H1 (cell line): ENCODE results near the gene CORO1C. TPM values are rescaled to one million over a fixed set of nuclear protein-coding genes. Genes with fewer than 3 reads are reported as not detected.

Experiments used
- CTCF ChIA-PET: fragments of 300-600 bp; sonication (Branson Sonifier 250); formaldehyde crosslinking; loops from one replicate; lab custom pipeline; 2021; ENCODE audit not compliant: partially characterized antibody; lab: Charles Lee
- POLR2A ChIA-PET: fragments of 300-600 bp; sonication (Branson Sonifier 250); formaldehyde crosslinking; loops from one replicate; lab custom pipeline; 2021; ENCODE audit warnings: inconsistent platforms; ENCODE audit not compliant: partially characterized antibody; lab: Charles Lee
- DNase-seq, 2 experiments: peaks; one replicate each; pipeline versions ENCODE4 v3.0.0 to v3.0.0-alpha.2; 2010 to 2022; ENCODE audit warnings: low spot score in 2 of 2, low read depth in 1 of 2, mixed read lengths in 1 of 2
- FAIRE-seq: peaks from 2 replicates; lab custom pipeline; 2011; peaks lifted over from hg19 to GRCh38; lab: Jason Lieb, UNC
- H2AFZ ChIP-seq: 2 replicates; pipeline ENCODE4 v1.8.1; 2012; ENCODE audit warnings: low read length, inconsistent platforms
- H2AK5ac ChIP-seq: 2 replicates; pipeline ENCODE4 v1.6.1; 2013; ENCODE audit warnings: low read depth, low read length
- H2BK120ac ChIP-seq: replicated peaks from 2 replicates; pipeline ENCODE3; 2013; ENCODE audit warnings: low read depth, low read length, inconsistent platforms
- H2BK12ac ChIP-seq: 2 replicates; pipeline ENCODE4 v1.6.1; 2013; ENCODE audit warnings: low read depth, low read length
- H2BK15ac ChIP-seq: 2 replicates; pipeline ENCODE4 v1.6.1; 2013; ENCODE audit warnings: low read length
- H2BK20ac ChIP-seq: 2 replicates; pipeline ENCODE4 v1.6.1; 2013; ENCODE audit warnings: low read length
- H2BK5ac ChIP-seq: 2 replicates; pipeline ENCODE4 v1.6.1; 2013; ENCODE audit warnings: low read depth, low read length
- H3K14ac ChIP-seq: 2 replicates; pipeline ENCODE4 v1.6.1; 2013; ENCODE audit warnings: inconsistent platforms; ENCODE audit not compliant: insufficient read length
- H3K18ac ChIP-seq: 2 replicates; pipeline ENCODE4 v1.6.1; 2013; ENCODE audit warnings: low read length; ENCODE audit errors: extremely low read depth
- H3K23ac ChIP-seq: 2 replicates; pipeline ENCODE4 v1.6.1; 2013; ENCODE audit warnings: inconsistent platforms; ENCODE audit not compliant: insufficient read length
- H3K23me2 ChIP-seq: 2 replicates; pipeline ENCODE4 v1.6.1; 2013; ENCODE audit warnings: low read depth, low read length
- H3K27ac ChIP-seq: 2 replicates; pipeline ENCODE4 v1.6.1; 2011; ENCODE audit warnings: low read depth, low read length, inconsistent platforms
- H3K27me3 ChIP-seq, 4 experiments: replicated peaks in 1 of 4; 1 replicate in 1 of 4; 2 replicates in 3 of 4; pipeline versions ENCODE4 v1.6.1 to v1.8.1; 2011 to 2013; ENCODE audit warnings: low read length in 3 of 4, mild to moderate bottlenecking in 3 of 4, inconsistent platforms in 2 of 4, mixed read lengths in 2 of 4, moderate library complexity in 1 of 4; ENCODE audit not compliant: control insufficient read depth in 3 of 4, insufficient read depth in 3 of 4; ENCODE audit errors: extremely low read depth in 1 of 4
- H3K36me3 ChIP-seq, 4 experiments: 2 replicates each; pipeline versions ENCODE4 v1.6.1 to v1.8.1; 2011 to 2013; ENCODE audit warnings: mild to moderate bottlenecking in 4 of 4, low read length in 3 of 4, moderate library complexity in 2 of 4, control low read depth in 1 of 4, inconsistent platforms in 1 of 4; ENCODE audit not compliant: insufficient read depth in 4 of 4, control insufficient read depth in 2 of 4
- H3K4ac ChIP-seq: replicated peaks from 2 replicates; pipeline ENCODE3; 2013; ENCODE audit warnings: low read length, low read depth, mixed read lengths, inconsistent platforms; ENCODE audit not compliant: insufficient read length
- H3K4me1 ChIP-seq, 4 experiments: replicated peaks in 1 of 4; 1 replicate in 1 of 4; 2 replicates in 3 of 4; pipeline versions ENCODE4 v1.6.1 to v1.8.1; 2011 to 2013; ENCODE audit warnings: low read length in 3 of 4, inconsistent platforms in 2 of 4, mixed read lengths in 1 of 4; ENCODE audit not compliant: insufficient read depth in 4 of 4, control insufficient read depth in 3 of 4
- H3K4me2 ChIP-seq, 2 experiments: 2 replicates each; pipeline versions ENCODE4 v1.6.1 to v1.8.1; 2011 to 2013; ENCODE audit warnings: low read depth in 2 of 2, low read length in 2 of 2, control low read depth in 1 of 2, inconsistent platforms in 1 of 2, mild to moderate bottlenecking in 1 of 2; ENCODE audit not compliant: insufficient read depth in 1 of 2
- H3K4me3 ChIP-seq, 4 experiments: fragments of 200-600, 300-600 bp in 1 of 4; sonication (generic), shearing (Covaris generic), sonication (Bioruptor Twin) in 1 of 4; 2 replicates each; pipeline versions ENCODE4 v1.5.1 to v1.8.1; 2011 to 2016; ENCODE audit warnings: low read length in 4 of 4, low read depth in 3 of 4, control low read depth in 2 of 4, inconsistent platforms in 2 of 4, mild to moderate bottlenecking in 2 of 4, mixed read lengths in 1 of 4, moderate library complexity in 1 of 4; ENCODE audit not compliant: insufficient read depth in 2 of 4; ENCODE audit errors: extremely low read depth in 1 of 4
- H3K56ac ChIP-seq: replicated peaks from 2 replicates; pipeline ENCODE3; 2013; ENCODE audit warnings: low read depth, mild to moderate bottlenecking, mixed read lengths, low read length, inconsistent platforms; ENCODE audit not compliant: insufficient read length
- H3K79me1 ChIP-seq: 2 replicates; pipeline ENCODE4 v1.6.1; 2013; ENCODE audit warnings: low read depth, low read length, control low read depth
- H3K79me2 ChIP-seq, 2 experiments: 2 replicates each; pipeline versions ENCODE4 v1.6.1 to v1.8.1; 2012 to 2013; ENCODE audit warnings: low read length in 2 of 2, mild to moderate bottlenecking in 2 of 2, inconsistent platforms in 1 of 2; ENCODE audit not compliant: insufficient read depth in 2 of 2, control insufficient read depth in 1 of 2
- H3K9ac ChIP-seq, 4 experiments: replicated peaks in 1 of 4; 1 replicate in 1 of 4; 2 replicates in 3 of 4; pipeline versions ENCODE4 v1.6.1 to v1.8.1; 2011 to 2013; ENCODE audit warnings: low read depth in 3 of 4, low read length in 3 of 4, control low read depth in 2 of 4, mild to moderate bottlenecking in 2 of 4, moderate library complexity in 2 of 4, inconsistent platforms in 1 of 4; ENCODE audit errors: extremely low read depth in 1 of 4
- H3K9me3 ChIP-seq, 2 experiments: 2 replicates each; pipeline versions ENCODE4 v1.6.1 to v1.8.1; 2012 to 2013; ENCODE audit warnings: mild to moderate bottlenecking in 2 of 2, moderate library complexity in 2 of 2, control low read depth in 1 of 2, inconsistent platforms in 1 of 2, low read depth in 1 of 2, low read length in 1 of 2, mixed read lengths in 1 of 2; ENCODE audit not compliant: insufficient read depth in 2 of 2
- H4K20me1 ChIP-seq, 2 experiments: replicated peaks in 1 of 2; 2 replicates each; pipeline versions ENCODE3 to v1.8.1; 2011 to 2013; ENCODE audit warnings: inconsistent platforms in 2 of 2, low read length in 2 of 2, mild to moderate bottlenecking in 1 of 2; ENCODE audit not compliant: insufficient read depth in 2 of 2, control insufficient read depth in 1 of 2
- H4K5ac ChIP-seq: 2 replicates; pipeline ENCODE4 v1.6.1; 2013; ENCODE audit warnings: low read length, low read depth, mixed read lengths, inconsistent platforms; ENCODE audit not compliant: insufficient read length
- H4K8ac ChIP-seq: 2 replicates; pipeline ENCODE4 v1.8.0; 2013; ENCODE audit warnings: mild to moderate bottlenecking, moderate library complexity, low read length, inconsistent platforms; ENCODE audit not compliant: insufficient read depth; ENCODE audit errors: extremely low read depth
- H4K91ac ChIP-seq: replicated peaks from 2 replicates; pipeline ENCODE3; 2013; ENCODE audit warnings: low read length, mixed read lengths, inconsistent platforms; ENCODE audit not compliant: insufficient read length
- CHD2 ChIP-seq: IDR thresholded peaks from 2 replicates; pipeline ENCODE4 v1.6.1; 2012; ENCODE audit warnings: low read length, improper control_type of control experiment
- KDM1A ChIP-seq: fragments of 200-600, 300-600 bp; sonication (generic); IDR thresholded peaks from 2 replicates; pipeline ENCODE4 v1.7.1; 2016; ENCODE audit warnings: mild to moderate bottlenecking, low read length, borderline replicate concordance
- KDM4A ChIP-seq: IDR thresholded peaks from one replicate; pipeline ENCODE4 v1.7.1; 2012; ENCODE audit warnings: low read depth, mild to moderate bottlenecking, moderate library complexity, low read length, inconsistent platforms; ENCODE audit not compliant: severe bottlenecking
- WGBS, 2 experiments: shearing (Covaris generic) in 1 of 2; methylation state at CpG; one replicate each; pipeline versions ENCODE4 v1.1.6 to v1.1.7; 2013 to 2015; ENCODE audit warnings: low lambda C conversion rate in 2 of 2, mixed read lengths in 2 of 2, inconsistent platforms in 1 of 2, low coverage in 1 of 2, missing lambda C conversion rate in 1 of 2; ENCODE audit not compliant: insufficient replicate concordance in 2 of 2, insufficient coverage in 1 of 2, insufficient read length in 1 of 2; ENCODE audit errors: extremely low coverage in 1 of 2, missing lambda C conversion rate in 1 of 2; 5-methylcytosine and 5-hydroxymethylcytosine counted together
- polyA plus RNA-seq, 7 experiments: library from polyadenylated mRNA; depleted of rRNA in 3 of 7; stranded (reverse) in 5 of 7; unstranded in 2 of 7; fragments of >200 nt in 5 of 7; fragments of 200-250 nt in 2 of 7; gene quantifications; 1 replicate in 5 of 7; 2 replicates in 1 of 7; 4 replicates in 1 of 7; pipeline versions ENCODE4 v1.2.1 to v1.2.3, GENCODE V29; 2011 to 2013; ENCODE audit warnings: missing spikeins in 2 of 7, mixed read lengths in 2 of 7
- total RNA-seq: library from RNA; stranded (reverse); fragmentation: NEBNext Ultra II Directional; extraction: Animal tissue kit (Norgen Biotek cat#: 25700); gene quantifications from 2 replicates; pipeline ENCODE4 v1.2.1, GENCODE V29; 2021
- TF ChIP-seq, protein P1 (sequence below): IDR thresholded peaks from 2 replicates; pipeline ENCODE4 v1.6.1; 2012; ENCODE audit warnings: low read length, inconsistent platforms

CORO1C gene
- total and polyA plus RNA-seq, 2 of the 8 experiments (the other 6 are each of a cell fraction or from before 2014, with no cell fraction given), result 72.7 to 120 TPM

DNA sequence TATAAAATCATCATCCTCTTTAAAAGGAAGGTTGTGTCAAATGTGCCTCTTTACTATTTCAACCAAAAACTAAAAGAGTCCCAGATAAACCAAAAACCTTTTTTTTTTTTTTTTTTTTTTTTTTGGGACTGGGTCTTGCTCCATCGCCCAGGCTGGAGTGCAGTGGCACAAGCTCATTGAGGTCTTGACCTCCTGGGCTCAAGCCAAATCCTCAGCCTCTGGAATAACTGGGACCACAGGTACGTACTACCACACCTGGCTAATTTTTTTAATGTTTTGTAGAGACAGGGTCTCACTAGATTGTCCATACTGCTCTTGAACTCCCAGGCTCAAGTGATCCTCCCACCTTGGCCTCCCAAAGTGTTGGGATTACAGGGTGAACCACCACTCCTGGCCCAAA lies 81.2 kb downstream of the CORO1C start:
- TF ChIP-seq, protein P1, sequence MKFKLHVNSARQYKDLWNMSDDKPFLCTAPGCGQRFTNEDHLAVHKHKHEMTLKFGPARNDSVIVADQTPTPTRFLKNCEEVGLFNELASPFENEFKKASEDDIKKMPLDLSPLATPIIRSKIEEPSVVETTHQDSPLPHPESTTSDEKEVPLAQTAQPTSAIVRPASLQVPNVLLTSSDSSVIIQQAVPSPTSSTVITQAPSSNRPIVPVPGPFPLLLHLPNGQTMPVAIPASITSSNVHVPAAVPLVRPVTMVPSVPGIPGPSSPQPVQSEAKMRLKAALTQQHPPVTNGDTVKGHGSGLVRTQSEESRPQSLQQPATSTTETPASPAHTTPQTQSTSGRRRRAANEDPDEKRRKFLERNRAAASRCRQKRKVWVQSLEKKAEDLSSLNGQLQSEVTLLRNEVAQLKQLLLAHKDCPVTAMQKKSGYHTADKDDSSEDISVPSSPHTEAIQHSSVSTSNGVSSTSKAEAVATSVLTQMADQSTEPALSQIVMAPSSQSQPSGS, result no peak
- no peak for TF ChIP-seq KDM1A
- no peak for TF ChIP-seq CHD2
- no peak for TF ChIP-seq KDM4A
- CTCF ChIA-PET, result interaction anchor here (0.7 to 3.2 kb wide), 6 partner anchors 15 to 153 kb away, joined by 3 to 11 read pairs (median 4); no protein-coding TSS in a partner anchor

More for the DNA sequence above, 81.2 kb downstream of the CORO1C start:
- Histone ChIP-seq H3K56ac (no peak overlapping the region), H4K91ac (no peak overlapping the region), H2BK120ac (no peak overlapping the region), H3K36me3 (peaks cover 6 to 44% (median 25%) of the 10 kb centered on the region in 4 experiments; a peak in 7 of 8 replicates), H3K79me1 (no peaks in the 10 kb centered on the region), H3K23me2 (no peaks in the 10 kb centered on the region), H3K4me1 (peaks cover 3 to 14% (median 8%) of the 10 kb centered on the region in 4 experiments; a peak in 6 of 7 replicates), H2BK12ac (no peak overlapping the region), H3K27me3 (no peaks in the 10 kb centered on the region), H2BK15ac (no peak overlapping the region), H2BK20ac (no peak overlapping the region), H3K9me3 (no peaks in the 10 kb centered on the region), H2AK5ac (no peak overlapping the region), H3K23ac (no peak overlapping the region), H3K18ac (no peak overlapping the region), H3K14ac (no peak overlapping the region), H4K8ac (no peak overlapping the region), H3K4me3 (no peak overlapping the region), H4K20me1 (no peaks in the 10 kb centered on the region), H3K4me2 (no peak overlapping the region), H3K79me2 (no peaks in the 10 kb centered on the region), H2AFZ (no peak overlapping the region), H3K27ac (no peak overlapping the region), H4K5ac (no peak overlapping the region), H2BK5ac (no peak overlapping the region), H3K4ac (no peak overlapping the region), H3K9ac (no peak overlapping the region)
- FAIRE-seq (no peak), DNase-seq (no peak)
- POLR2A ChIA-PET, result interaction anchor here (0.7 to 1.4 kb wide), 2 partner anchors 12 to 176 kb away, joined by 3 to 7 read pairs; no protein-coding TSS in a partner anchor
- WGBS, 2 experiments, result 85% methylated on average over 2 of the region's 2 CpGs; no CpG with 5 or more reads in 1 of the 2 experiments
